Fibroblast of lung (primary cell): ENCODE results near the gene CELF2. TPM values are rescaled to one million over a fixed set of nuclear protein-coding genes. Genes with fewer than 3 reads are reported as not detected.

Experiments used
- DNase-seq, 2 donors: peaks; one replicate each; pipeline versions ENCODE4 v3.0.0 to v3.0.0-alpha.2; 2010; ENCODE audit warnings: low read depth in 2 of 2
- H2AFZ ChIP-seq: 2 replicates; pipeline ENCODE4 v1.5.1; 2012; ENCODE audit warnings: low read length, control low read depth, inconsistent platforms
- H3K27ac ChIP-seq: 2 replicates; pipeline ENCODE4 v1.5.1; 2011; ENCODE audit warnings: low read length, control low read depth; ENCODE audit not compliant: insufficient read depth
- H3K27me3 ChIP-seq: 2 replicates; pipeline ENCODE4 v1.5.1; 2011; ENCODE audit warnings: mild to moderate bottlenecking, low read length; ENCODE audit not compliant: control insufficient read depth, insufficient read depth
- H3K36me3 ChIP-seq: 2 replicates; pipeline ENCODE4 v1.5.1; 2011; ENCODE audit warnings: low read length; ENCODE audit not compliant: control insufficient read depth, insufficient read depth
- H3K4me1 ChIP-seq: 2 replicates; pipeline ENCODE4 v1.5.1; 2011; ENCODE audit warnings: low read length; ENCODE audit not compliant: control insufficient read depth, insufficient read depth; ENCODE audit errors: extremely low read depth
- H3K4me2 ChIP-seq: 2 replicates; pipeline ENCODE4 v1.5.1; 2011; ENCODE audit warnings: low read length, control low read depth; ENCODE audit not compliant: insufficient read depth; ENCODE audit errors: extremely low read depth
- H3K4me3 ChIP-seq, 4 experiments: fragments of 200-600 bp in 1 of 4; sonication (generic) in 1 of 4; replicated peaks in 1 of 4; 2 replicates each; pipeline ENCODE4 v1.5.1; 2011 to 2016; ENCODE audit warnings: low read length in 4 of 4, low read depth in 3 of 4, mild to moderate bottlenecking in 3 of 4, control low read depth in 2 of 4, inconsistent platforms in 1 of 4, mixed read lengths in 1 of 4; ENCODE audit not compliant: insufficient read depth in 1 of 4; ENCODE audit errors: control extremely low read depth in 1 of 4
- H3K79me2 ChIP-seq: 2 replicates; pipeline ENCODE4 v1.5.1; 2012; ENCODE audit warnings: mild to moderate bottlenecking, low read length, inconsistent platforms; ENCODE audit not compliant: control insufficient read depth, insufficient read depth
- H3K9ac ChIP-seq: 2 replicates; pipeline ENCODE4 v1.5.1; 2011; ENCODE audit warnings: mild to moderate bottlenecking, low read length, control low read depth; ENCODE audit not compliant: insufficient read depth
- H3K9me3 ChIP-seq: 2 replicates; pipeline ENCODE4 v1.5.1; 2012; ENCODE audit warnings: low read depth, low read length; ENCODE audit not compliant: control insufficient read depth, insufficient read depth
- H4K20me1 ChIP-seq: 2 replicates; pipeline ENCODE4 v1.5.1; 2011; ENCODE audit warnings: low read length; ENCODE audit not compliant: control insufficient read depth, insufficient read depth; ENCODE audit errors: extremely low read depth
- CTCF ChIP-seq, 2 donors: IDR thresholded peaks in 1 of 2; conservative IDR thresholded peaks in 1 of 2; 1 replicate in 1 of 2; 2 replicates in 1 of 2; pipeline ENCODE4 v1.5.1; 2011 to 2012; ENCODE audit warnings: low read length in 2 of 2, control low read depth in 1 of 2, inconsistent platforms in 1 of 2, low read depth in 1 of 2, mild to moderate bottlenecking in 1 of 2
- EZH2 ChIP-seq: IDR thresholded peaks from 2 replicates; pipeline ENCODE4 v1.5.1; 2012; ENCODE audit warnings: low read length, control low read depth, mild to moderate bottlenecking; ENCODE audit errors: missing control alignments
- polyA plus RNA-seq, 2 donors: library from polyadenylated mRNA; depleted of rRNA in 1 of 2; stranded (reverse) in 1 of 2; unstranded in 1 of 2; fragments of >200 nt; gene quantifications; 2 replicates each; pipeline ENCODE4 v1.2.1, GENCODE V29; 2011 to 2012; ENCODE audit warnings: missing spikeins in 1 of 2
- total RNA-seq: library from RNA; depleted of rRNA; stranded (reverse); fragments of >200 nt; gene quantifications from 2 replicates; pipeline ENCODE4 v1.2.1, GENCODE V29; 2014

The CELF2 gene
- total and polyA plus RNA-seq, 2 donors (not counting 1 experiment from before 2014, with no cell fraction given) = 16.9 to 25.1 TPM

- TF ChIP-seq EZH2 = no peak
- TF ChIP-seq CTCF (conservative IDR thresholded peaks at IDR 0.05 in 1 of 2, IDR thresholded peaks at IDR 0.05 in 1 of 2; ENCODE audit: low read depth in 1 of 2, low read length in 2 of 2) = no peak
- Histone ChIP-seq H3K9ac (no peak overlapping the region), H3K4me2 (no peak overlapping the region), H3K27me3 (no peaks in the 10 kb centered on the region), H3K4me1 (peaks cover 4% of the 10 kb centered on the region), H3K9me3 (no peaks in the 10 kb centered on the region), H3K4me3 (no peak overlapping the region), H2AFZ (no peak overlapping the region), H3K79me2 (no peaks in the 10 kb centered on the region), H3K36me3 (no peaks in the 10 kb centered on the region), H4K20me1 (no peaks in the 10 kb centered on the region), H3K27ac (no peak overlapping the region)
- no peak for DNase-seq
Observed at GRCh38 chr10:11162828-11163599, 145.3 kb downstream of the CELF2 start.

- Histone ChIP-seq H4K20me1 (no peaks in the 10 kb centered on the region), H3K9me3 (no peaks in the 10 kb centered on the region), H3K27ac (peak overlapping the region; percentile 22), H2AFZ (peak overlapping the region; percentile 14), H3K4me2 (peak overlapping the region; percentile 79), H3K36me3 (no peaks in the 10 kb centered on the region), H3K79me2 (no peaks in the 10 kb centered on the region), H3K4me3 (peak overlapping the region; percentile 4 to 69 (median 64)), H3K27me3 (no peaks in the 10 kb centered on the region), H3K4me1 (peaks cover 4% of the 10 kb centered on the region), H3K9ac (no peak overlapping the region)
- TF ChIP-seq CTCF (conservative IDR thresholded peaks at IDR 0.05 in 1 of 2, IDR thresholded peaks at IDR 0.05 in 1 of 2; ENCODE audit: low read depth in 1 of 2, low read length in 2 of 2) = no peak
- TF ChIP-seq EZH2 = no peak
- DNase-seq = no peak
Observed at GRCh38 chr10:11163780-11164550, 146.3 kb downstream of the CELF2 start.

GRCh38 chr10:11164551-11164802, 146.8 kb downstream of the CELF2 start:
- H3K4me3 ChIP-seq = peak overlapping the region; percentile 30 to 69 (median 64)
- no peaks in the 10 kb centered on the region for H3K79me2 ChIP-seq
- no peaks in the 10 kb centered on the region for H3K27me3 ChIP-seq
- H3K9me3 ChIP-seq = no peaks in the 10 kb centered on the region
- peak overlapping the region; percentile 22 for H3K27ac ChIP-seq
- TF ChIP-seq CTCF (conservative IDR thresholded peaks at IDR 0.05 in 1 of 2, IDR thresholded peaks at IDR 0.05 in 1 of 2; ENCODE audit: low read depth in 1 of 2, low read length in 2 of 2) (no peak), EZH2 (no peak)
- no peak overlapping the region for H3K9ac ChIP-seq
- H4K20me1 ChIP-seq = no peaks in the 10 kb centered on the region
- H3K36me3 ChIP-seq = no peaks in the 10 kb centered on the region
- H3K4me1 ChIP-seq = peaks cover 4% of the 10 kb centered on the region
- H2AFZ ChIP-seq = no peak overlapping the region
- peak overlapping the region; percentile 79 for H3K4me2 ChIP-seq
- no peak for DNase-seq
